ENCODE results near the gene CELSR1. TPM values are rescaled to one million over a fixed set of nuclear protein-coding genes. Genes with fewer than 3 reads are reported as not detected.

Gene CELSR1
- total RNA-seq, 2 donors from 2014 or later: 1.5 to 6.7 TPM

DNA sequence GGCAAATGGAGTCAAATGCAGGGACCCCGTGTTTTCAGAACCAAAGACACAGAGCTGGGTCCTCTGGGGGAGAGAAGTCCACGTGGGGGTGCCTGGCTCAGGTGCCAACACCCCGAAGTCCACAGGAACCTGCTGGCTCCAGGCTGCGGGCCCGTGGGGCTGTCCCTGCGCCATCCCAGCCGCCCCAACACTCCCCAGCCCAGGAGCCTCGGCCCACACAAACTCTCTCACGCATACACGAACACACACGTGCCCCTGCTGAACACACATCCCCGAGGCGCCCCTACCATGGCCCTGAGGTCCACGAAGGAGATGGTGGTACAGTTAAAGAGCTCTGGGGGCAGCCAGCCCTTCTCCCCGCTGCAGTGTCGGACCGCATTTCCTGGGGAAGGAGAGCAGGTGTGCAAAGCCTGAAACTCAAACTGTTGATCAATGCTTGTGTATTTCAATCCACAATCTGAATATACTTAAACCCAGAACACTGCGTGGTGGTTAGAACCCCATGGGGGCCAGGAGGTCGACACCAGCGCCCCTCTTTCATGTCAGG, 147.2 kb downstream of the CELSR1 start:
- DNase-seq (ENCODE audit: low spot score) (no peak), ATAC-seq (ENCODE audit: insufficient number of reproducible peaks, low FRiP score, low read depth) (no peak)
- Histone ChIP-seq H3K4me3 (no peak overlapping the region), H3K9me3 (no peaks in the 10 kb centered on the region), H3K27ac (no peak overlapping the region), H3K36me3 (no peaks in the 10 kb centered on the region), H3K4me1 (ENCODE audit: control insufficient read depth in 1 of 2, low read depth in 2 of 2) (no peaks in the 10 kb centered on the region), H3K27me3 (replicated peaks; ENCODE audit: insufficient read depth) (no peaks in the 10 kb centered on the region)
- TF ChIP-seq, protein P1, sequence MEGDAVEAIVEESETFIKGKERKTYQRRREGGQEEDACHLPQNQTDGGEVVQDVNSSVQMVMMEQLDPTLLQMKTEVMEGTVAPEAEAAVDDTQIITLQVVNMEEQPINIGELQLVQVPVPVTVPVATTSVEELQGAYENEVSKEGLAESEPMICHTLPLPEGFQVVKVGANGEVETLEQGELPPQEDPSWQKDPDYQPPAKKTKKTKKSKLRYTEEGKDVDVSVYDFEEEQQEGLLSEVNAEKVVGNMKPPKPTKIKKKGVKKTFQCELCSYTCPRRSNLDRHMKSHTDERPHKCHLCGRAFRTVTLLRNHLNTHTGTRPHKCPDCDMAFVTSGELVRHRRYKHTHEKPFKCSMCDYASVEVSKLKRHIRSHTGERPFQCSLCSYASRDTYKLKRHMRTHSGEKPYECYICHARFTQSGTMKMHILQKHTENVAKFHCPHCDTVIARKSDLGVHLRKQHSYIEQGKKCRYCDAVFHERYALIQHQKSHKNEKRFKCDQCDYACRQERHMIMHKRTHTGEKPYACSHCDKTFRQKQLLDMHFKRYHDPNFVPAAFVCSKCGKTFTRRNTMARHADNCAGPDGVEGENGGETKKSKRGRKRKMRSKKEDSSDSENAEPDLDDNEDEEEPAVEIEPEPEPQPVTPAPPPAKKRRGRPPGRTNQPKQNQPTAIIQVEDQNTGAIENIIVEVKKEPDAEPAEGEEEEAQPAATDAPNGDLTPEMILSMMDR (IDR thresholded peaks at IDR 0.05): no peak

DNA sequence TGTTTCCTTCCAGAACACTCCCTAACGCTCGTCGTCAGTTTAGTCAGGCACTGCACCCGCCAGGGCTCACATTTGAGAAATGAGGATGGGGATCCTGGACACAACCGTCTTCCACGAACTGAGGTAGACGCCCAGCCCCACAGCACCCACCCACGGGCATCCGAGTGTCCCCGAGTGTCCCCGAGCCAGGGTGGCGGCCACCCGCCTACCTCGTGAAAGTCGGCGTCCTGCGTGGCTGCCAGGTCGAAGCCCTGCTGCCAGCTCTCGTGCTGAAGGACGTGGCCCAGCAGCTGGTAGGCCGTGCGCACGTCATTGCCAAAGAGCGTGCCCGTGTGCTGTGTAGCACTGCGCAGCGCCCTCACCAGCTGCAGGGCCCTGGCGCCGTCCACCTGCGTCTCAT, 148.3 kb downstream of the CELSR1 start:
- Histone ChIP-seq H3K27ac (no peak overlapping the region), H3K4me3 (no peak overlapping the region), H3K9me3 (no peaks in the 10 kb centered on the region), H3K4me1 (ENCODE audit: control insufficient read depth in 1 of 2, low read depth in 2 of 2) (no peaks in the 10 kb centered on the region), H3K36me3 (no peaks in the 10 kb centered on the region), H3K27me3 (replicated peaks; ENCODE audit: insufficient read depth) (no peaks in the 10 kb centered on the region)
- TF ChIP-seq, protein P1 (IDR thresholded peaks at IDR 0.05): no peak
- DNase-seq (ENCODE audit: low spot score) (no peak), ATAC-seq (ENCODE audit: insufficient number of reproducible peaks, low FRiP score, low read depth) (no peak)

GRCh38 chr22:46388647-46389046, 148.8 kb downstream of the CELSR1 start:
- no peaks in the 10 kb centered on the region for H3K27me3 ChIP-seq (replicated peaks; ENCODE audit: insufficient read depth)
- no peak overlapping the region for H3K4me3 ChIP-seq
- no peak for DNase-seq (ENCODE audit: low spot score)
- TF ChIP-seq, protein P1 (IDR thresholded peaks at IDR 0.05): no peak
- no peaks in the 10 kb centered on the region for H3K9me3 ChIP-seq
- no peaks in the 10 kb centered on the region for H3K4me1 ChIP-seq (ENCODE audit: control insufficient read depth in 1 of 2, low read depth in 2 of 2)
- no peak overlapping the region for H3K27ac ChIP-seq
- no peak for ATAC-seq (ENCODE audit: insufficient number of reproducible peaks, low FRiP score, low read depth)
- H3K36me3 ChIP-seq: no peaks in the 10 kb centered on the region

GRCh38 chr22:46387748-46388147, 149.7 kb downstream of the CELSR1 start:
- Histone ChIP-seq H3K27me3 (replicated peaks; ENCODE audit: insufficient read depth) (no peaks in the 10 kb centered on the region), H3K4me3 (no peak overlapping the region), H3K27ac (no peak overlapping the region), H3K36me3 (no peaks in the 10 kb centered on the region), H3K9me3 (no peaks in the 10 kb centered on the region), H3K4me1 (ENCODE audit: control insufficient read depth in 1 of 2, low read depth in 2 of 2) (no peaks in the 10 kb centered on the region)
- TF ChIP-seq, protein P1 (IDR thresholded peaks at IDR 0.05): no peak
- ATAC-seq (ENCODE audit: insufficient number of reproducible peaks, low FRiP score, low read depth) (no peak), DNase-seq (ENCODE audit: low spot score) (no peak)

GRCh38 chr22:46386312-46386711, 151.1 kb downstream of the CELSR1 start:
- H3K9me3 ChIP-seq: no peaks in the 10 kb centered on the region
- no peak for DNase-seq (ENCODE audit: low spot score)
- TF ChIP-seq, protein P1 (IDR thresholded peaks at IDR 0.05): no peak
- H3K4me3 ChIP-seq: no peak overlapping the region
- no peak overlapping the region for H3K27ac ChIP-seq
- H3K4me1 ChIP-seq (ENCODE audit: control insufficient read depth in 1 of 2, low read depth in 2 of 2): no peaks in the 10 kb centered on the region
- H3K27me3 ChIP-seq (replicated peaks; ENCODE audit: insufficient read depth): no peaks in the 10 kb centered on the region
- no peak for ATAC-seq (ENCODE audit: insufficient number of reproducible peaks, low FRiP score, low read depth)
- H3K36me3 ChIP-seq: no peaks in the 10 kb centered on the region

Data from thoracic aorta (tissue), 2 donors.